H1 (cell line): Measurements from ENCODE around the gene ST7L. TPM values are rescaled to one million over a fixed set of nuclear protein-coding genes. Genes with fewer than 3 reads are reported as not detected.

Experiments used
- CTCF ChIA-PET: fragments of 300-600 bp; sonication (Branson Sonifier 250); formaldehyde crosslinking; loops from one replicate; lab custom pipeline; 2021; ENCODE audit not compliant: partially characterized antibody; lab: Charles Lee
- POLR2A ChIA-PET: fragments of 300-600 bp; sonication (Branson Sonifier 250); formaldehyde crosslinking; loops from one replicate; lab custom pipeline; 2021; ENCODE audit warnings: inconsistent platforms; ENCODE audit not compliant: partially characterized antibody; lab: Charles Lee
- DNase-seq, 2 experiments: peaks; one replicate each; pipeline versions ENCODE4 v3.0.0 to v3.0.0-alpha.2; 2010 to 2022; ENCODE audit warnings: low spot score in 2 of 2, low read depth in 1 of 2, mixed read lengths in 1 of 2
- FAIRE-seq: peaks from 2 replicates; lab custom pipeline; 2011; peaks lifted over from hg19 to GRCh38; lab: Jason Lieb, UNC
- H2AFZ ChIP-seq: 2 replicates; pipeline ENCODE4 v1.8.1; 2012; ENCODE audit warnings: low read length, inconsistent platforms
- H2AK5ac ChIP-seq: 2 replicates; pipeline ENCODE4 v1.6.1; 2013; ENCODE audit warnings: low read depth, low read length
- H2BK120ac ChIP-seq: replicated peaks from 2 replicates; pipeline ENCODE3; 2013; ENCODE audit warnings: low read depth, low read length, inconsistent platforms
- H2BK12ac ChIP-seq: 2 replicates; pipeline ENCODE4 v1.6.1; 2013; ENCODE audit warnings: low read depth, low read length
- H2BK15ac ChIP-seq: 2 replicates; pipeline ENCODE4 v1.6.1; 2013; ENCODE audit warnings: low read length
- H2BK20ac ChIP-seq: 2 replicates; pipeline ENCODE4 v1.6.1; 2013; ENCODE audit warnings: low read length
- H2BK5ac ChIP-seq: 2 replicates; pipeline ENCODE4 v1.6.1; 2013; ENCODE audit warnings: low read depth, low read length
- H3K14ac ChIP-seq: 2 replicates; pipeline ENCODE4 v1.6.1; 2013; ENCODE audit warnings: inconsistent platforms; ENCODE audit not compliant: insufficient read length
- H3K18ac ChIP-seq: 2 replicates; pipeline ENCODE4 v1.6.1; 2013; ENCODE audit warnings: low read length; ENCODE audit errors: extremely low read depth
- H3K23ac ChIP-seq: 2 replicates; pipeline ENCODE4 v1.6.1; 2013; ENCODE audit warnings: inconsistent platforms; ENCODE audit not compliant: insufficient read length
- H3K23me2 ChIP-seq: 2 replicates; pipeline ENCODE4 v1.6.1; 2013; ENCODE audit warnings: low read depth, low read length
- H3K27ac ChIP-seq: 2 replicates; pipeline ENCODE4 v1.6.1; 2011; ENCODE audit warnings: low read depth, low read length, inconsistent platforms
- H3K27me3 ChIP-seq, 4 experiments: replicated peaks in 1 of 4; 1 replicate in 1 of 4; 2 replicates in 3 of 4; pipeline versions ENCODE4 v1.6.1 to v1.8.1; 2011 to 2013; ENCODE audit warnings: low read length in 3 of 4, mild to moderate bottlenecking in 3 of 4, inconsistent platforms in 2 of 4, mixed read lengths in 2 of 4, moderate library complexity in 1 of 4; ENCODE audit not compliant: control insufficient read depth in 3 of 4, insufficient read depth in 3 of 4; ENCODE audit errors: extremely low read depth in 1 of 4
- H3K36me3 ChIP-seq, 4 experiments: 2 replicates each; pipeline versions ENCODE4 v1.6.1 to v1.8.1; 2011 to 2013; ENCODE audit warnings: mild to moderate bottlenecking in 4 of 4, low read length in 3 of 4, moderate library complexity in 2 of 4, control low read depth in 1 of 4, inconsistent platforms in 1 of 4; ENCODE audit not compliant: insufficient read depth in 4 of 4, control insufficient read depth in 2 of 4
- H3K4ac ChIP-seq: replicated peaks from 2 replicates; pipeline ENCODE3; 2013; ENCODE audit warnings: low read length, low read depth, mixed read lengths, inconsistent platforms; ENCODE audit not compliant: insufficient read length
- H3K4me1 ChIP-seq, 4 experiments: replicated peaks in 1 of 4; 1 replicate in 1 of 4; 2 replicates in 3 of 4; pipeline versions ENCODE4 v1.6.1 to v1.8.1; 2011 to 2013; ENCODE audit warnings: low read length in 3 of 4, inconsistent platforms in 2 of 4, mixed read lengths in 1 of 4; ENCODE audit not compliant: insufficient read depth in 4 of 4, control insufficient read depth in 3 of 4
- H3K4me2 ChIP-seq, 2 experiments: 2 replicates each; pipeline versions ENCODE4 v1.6.1 to v1.8.1; 2011 to 2013; ENCODE audit warnings: low read depth in 2 of 2, low read length in 2 of 2, control low read depth in 1 of 2, inconsistent platforms in 1 of 2, mild to moderate bottlenecking in 1 of 2; ENCODE audit not compliant: insufficient read depth in 1 of 2
- H3K4me3 ChIP-seq, 4 experiments: fragments of 200-600, 300-600 bp in 1 of 4; sonication (generic), shearing (Covaris generic), sonication (Bioruptor Twin) in 1 of 4; 2 replicates each; pipeline versions ENCODE4 v1.5.1 to v1.8.1; 2011 to 2016; ENCODE audit warnings: low read length in 4 of 4, low read depth in 3 of 4, control low read depth in 2 of 4, inconsistent platforms in 2 of 4, mild to moderate bottlenecking in 2 of 4, mixed read lengths in 1 of 4, moderate library complexity in 1 of 4; ENCODE audit not compliant: insufficient read depth in 2 of 4; ENCODE audit errors: extremely low read depth in 1 of 4
- H3K56ac ChIP-seq: replicated peaks from 2 replicates; pipeline ENCODE3; 2013; ENCODE audit warnings: low read depth, mild to moderate bottlenecking, mixed read lengths, low read length, inconsistent platforms; ENCODE audit not compliant: insufficient read length
- H3K79me1 ChIP-seq: 2 replicates; pipeline ENCODE4 v1.6.1; 2013; ENCODE audit warnings: low read depth, low read length, control low read depth
- H3K79me2 ChIP-seq, 2 experiments: 2 replicates each; pipeline versions ENCODE4 v1.6.1 to v1.8.1; 2012 to 2013; ENCODE audit warnings: low read length in 2 of 2, mild to moderate bottlenecking in 2 of 2, inconsistent platforms in 1 of 2; ENCODE audit not compliant: insufficient read depth in 2 of 2, control insufficient read depth in 1 of 2
- H3K9ac ChIP-seq, 4 experiments: replicated peaks in 1 of 4; 1 replicate in 1 of 4; 2 replicates in 3 of 4; pipeline versions ENCODE4 v1.6.1 to v1.8.1; 2011 to 2013; ENCODE audit warnings: low read depth in 3 of 4, low read length in 3 of 4, control low read depth in 2 of 4, mild to moderate bottlenecking in 2 of 4, moderate library complexity in 2 of 4, inconsistent platforms in 1 of 4; ENCODE audit errors: extremely low read depth in 1 of 4
- H3K9me3 ChIP-seq, 2 experiments: 2 replicates each; pipeline versions ENCODE4 v1.6.1 to v1.8.1; 2012 to 2013; ENCODE audit warnings: mild to moderate bottlenecking in 2 of 2, moderate library complexity in 2 of 2, control low read depth in 1 of 2, inconsistent platforms in 1 of 2, low read depth in 1 of 2, low read length in 1 of 2, mixed read lengths in 1 of 2; ENCODE audit not compliant: insufficient read depth in 2 of 2
- H4K20me1 ChIP-seq, 2 experiments: replicated peaks in 1 of 2; 2 replicates each; pipeline versions ENCODE3 to v1.8.1; 2011 to 2013; ENCODE audit warnings: inconsistent platforms in 2 of 2, low read length in 2 of 2, mild to moderate bottlenecking in 1 of 2; ENCODE audit not compliant: insufficient read depth in 2 of 2, control insufficient read depth in 1 of 2
- H4K5ac ChIP-seq: 2 replicates; pipeline ENCODE4 v1.6.1; 2013; ENCODE audit warnings: low read length, low read depth, mixed read lengths, inconsistent platforms; ENCODE audit not compliant: insufficient read length
- H4K8ac ChIP-seq: 2 replicates; pipeline ENCODE4 v1.8.0; 2013; ENCODE audit warnings: mild to moderate bottlenecking, moderate library complexity, low read length, inconsistent platforms; ENCODE audit not compliant: insufficient read depth; ENCODE audit errors: extremely low read depth
- H4K91ac ChIP-seq: replicated peaks from 2 replicates; pipeline ENCODE3; 2013; ENCODE audit warnings: low read length, mixed read lengths, inconsistent platforms; ENCODE audit not compliant: insufficient read length
- HDAC2 ChIP-seq, 2 experiments: fragments of 300-600 bp in 1 of 2; sonication (generic) in 1 of 2; IDR thresholded peaks; 2 replicates each; pipeline ENCODE4 v1.6.1; 2011 to 2012; ENCODE audit warnings: low read depth in 2 of 2, low read length in 2 of 2, mild to moderate bottlenecking in 2 of 2, moderate library complexity in 2 of 2, borderline replicate concordance in 1 of 2, inconsistent platforms in 1 of 2
- WGBS, 2 experiments: shearing (Covaris generic) in 1 of 2; methylation state at CpG; one replicate each; pipeline versions ENCODE4 v1.1.6 to v1.1.7; 2013 to 2015; ENCODE audit warnings: low lambda C conversion rate in 2 of 2, mixed read lengths in 2 of 2, inconsistent platforms in 1 of 2, low coverage in 1 of 2, missing lambda C conversion rate in 1 of 2; ENCODE audit not compliant: insufficient replicate concordance in 2 of 2, insufficient coverage in 1 of 2, insufficient read length in 1 of 2; ENCODE audit errors: extremely low coverage in 1 of 2, missing lambda C conversion rate in 1 of 2; 5-methylcytosine and 5-hydroxymethylcytosine counted together
- polyA plus RNA-seq, 7 experiments: library from polyadenylated mRNA; depleted of rRNA in 3 of 7; stranded (reverse) in 5 of 7; unstranded in 2 of 7; fragments of >200 nt in 5 of 7; fragments of 200-250 nt in 2 of 7; gene quantifications; 1 replicate in 5 of 7; 2 replicates in 1 of 7; 4 replicates in 1 of 7; pipeline versions ENCODE4 v1.2.1 to v1.2.3, GENCODE V29; 2011 to 2013; ENCODE audit warnings: missing spikeins in 2 of 7, mixed read lengths in 2 of 7
- total RNA-seq: library from RNA; stranded (reverse); fragmentation: NEBNext Ultra II Directional; extraction: Animal tissue kit (Norgen Biotek cat#: 25700); gene quantifications from 2 replicates; pipeline ENCODE4 v1.2.1, GENCODE V29; 2021

The ST7L gene
- total and polyA plus RNA-seq, 2 of the 8 experiments (the other 6 are each of a cell fraction or from before 2014, with no cell fraction given), result 9.6 to 16.2 TPM

DNA sequence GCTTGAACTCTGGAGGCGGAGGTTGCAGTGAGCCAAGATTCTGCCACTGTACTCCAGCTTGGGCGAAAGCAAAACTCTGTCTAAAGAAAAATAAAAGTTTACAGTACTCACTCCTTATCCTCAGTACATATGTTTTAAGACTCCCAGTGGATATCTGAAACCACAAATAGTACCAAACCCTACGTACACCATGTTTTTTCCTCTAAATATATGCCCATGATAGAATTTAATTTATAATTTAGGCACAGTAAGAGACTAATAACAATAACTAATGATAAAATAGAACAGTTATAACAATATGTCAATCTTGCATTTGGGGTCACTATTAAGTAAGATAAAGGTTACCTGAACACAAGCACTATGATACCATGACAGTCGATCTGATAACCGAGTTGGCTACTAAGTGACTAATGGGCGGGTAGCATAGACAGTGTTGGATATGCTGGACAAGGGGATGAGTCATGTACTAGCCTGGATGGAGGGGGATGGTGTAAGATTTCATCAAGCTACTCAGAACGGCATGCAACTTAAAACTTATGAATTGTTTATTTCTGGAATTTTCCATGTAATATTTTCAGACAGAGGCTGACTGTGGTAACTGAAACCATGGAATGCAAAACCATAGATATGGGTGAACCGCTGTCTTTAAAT, 43.7 kb downstream of the ST7L start:
- no peaks in the 10 kb centered on the region for H3K23me2 ChIP-seq
- no peak overlapping the region for H4K5ac ChIP-seq
- H3K79me1 ChIP-seq, result no peaks in the 10 kb centered on the region
- H2BK120ac ChIP-seq, result no peak overlapping the region
- H3K56ac ChIP-seq, result no peak overlapping the region
- no peak for DNase-seq
- no peak overlapping the region for H3K4me2 ChIP-seq
- no peak overlapping the region for H3K4ac ChIP-seq
- no peaks in the 10 kb centered on the region for H3K79me2 ChIP-seq
- no peak overlapping the region for H3K14ac ChIP-seq
- no peak for FAIRE-seq
- CTCF ChIA-PET, result interaction anchor here (0.6 kb wide), 2 partner anchors 84 to 363 kb away, joined by 3 read pairs; no protein-coding TSS in a partner anchor
- no peak overlapping the region for H2AFZ ChIP-seq
- peaks cover 0 to 29% (median 11%) of the 10 kb centered on the region in 4 experiments; a peak in 5 of 8 replicates for H3K36me3 ChIP-seq
- H3K27me3 ChIP-seq, result no peaks in the 10 kb centered on the region
- H2BK20ac ChIP-seq, result no peak overlapping the region
- no peak overlapping the region for H3K27ac ChIP-seq
- POLR2A ChIA-PET, result interaction anchor here (0.6 kb wide), 1 partner anchor 28 kb away, joined by 4 read pairs; no protein-coding TSS in a partner anchor
- no peaks in the 10 kb centered on the region for H4K20me1 ChIP-seq
- 86% methylated on average over 8 of the region's 8 CpGs; no CpG with 5 or more reads in 1 of the 2 experiments for WGBS, 2 experiments
- no peaks in the 10 kb centered on the region for H3K9me3 ChIP-seq
- no peak overlapping the region for H4K91ac ChIP-seq
- no peak overlapping the region for H3K23ac ChIP-seq
- H2BK15ac ChIP-seq, result no peak overlapping the region
- H4K8ac ChIP-seq, result no peak overlapping the region
- no peak for TF ChIP-seq HDAC2 (IDR thresholded peaks at IDR 0.05; ENCODE audit: borderline replicate concordance in 1 of 2, low read depth in 2 of 2, low read length in 2 of 2)
- no peak overlapping the region for H2AK5ac ChIP-seq
- H2BK12ac ChIP-seq, result no peak overlapping the region
- H3K4me1 ChIP-seq, result no peaks in the 10 kb centered on the region
- no peak overlapping the region for H2BK5ac ChIP-seq
- no peak overlapping the region for H3K9ac ChIP-seq
- no peak overlapping the region for H3K18ac ChIP-seq
- no peak overlapping the region for H3K4me3 ChIP-seq
